ENCODE results near the gene IER3. TPM values are rescaled to one million over a fixed set of nuclear protein-coding genes. Genes with fewer than 3 reads are reported as not detected.
"Not testable (repeated sequence)": the region's sequence is repeated elsewhere in the genome, so short reads cannot be mapped to it uniquely, and the experiment has no call there.

Gene IER3
- total RNA-seq, 1 donor from 2014 or later: 354 TPM

DNA sequence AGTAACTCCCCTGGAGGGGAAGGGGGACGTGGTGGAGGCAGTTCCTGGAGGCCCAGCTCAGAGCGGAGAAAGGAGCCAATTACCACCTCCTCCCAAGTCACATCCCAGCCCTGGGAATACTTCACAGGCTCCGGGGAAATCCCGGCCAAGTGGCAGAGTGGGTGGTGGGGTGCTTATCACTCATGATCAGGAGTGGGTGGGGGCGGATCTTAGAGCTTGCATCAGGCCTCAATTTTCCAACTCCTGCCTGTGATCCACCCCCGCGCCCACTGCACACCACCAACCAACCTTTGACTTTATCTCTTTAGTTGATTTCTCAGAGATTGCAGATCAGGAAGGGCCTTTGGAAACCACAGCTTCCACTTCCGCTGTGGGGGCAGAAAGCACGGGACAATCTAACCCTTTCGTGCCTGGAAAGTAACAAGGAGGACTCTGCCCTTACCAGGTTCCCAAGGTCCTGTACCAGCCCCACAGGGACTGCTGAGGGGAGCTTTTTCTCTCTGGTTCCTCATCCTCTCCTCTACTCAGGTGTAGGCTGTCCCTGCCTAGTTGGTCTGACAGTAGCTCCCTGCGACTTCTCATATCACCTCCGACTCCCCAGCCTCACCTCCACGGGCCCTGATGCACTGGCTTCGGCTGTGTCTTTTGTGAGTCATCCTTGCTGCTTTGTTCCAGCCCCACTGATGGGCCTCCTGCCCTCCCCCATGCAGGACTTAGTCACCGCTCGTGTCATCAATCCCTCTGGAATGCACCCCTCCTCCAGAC lies 24.9 kb upstream of the IER3 start:
- TF ChIP-seq, protein P1, sequence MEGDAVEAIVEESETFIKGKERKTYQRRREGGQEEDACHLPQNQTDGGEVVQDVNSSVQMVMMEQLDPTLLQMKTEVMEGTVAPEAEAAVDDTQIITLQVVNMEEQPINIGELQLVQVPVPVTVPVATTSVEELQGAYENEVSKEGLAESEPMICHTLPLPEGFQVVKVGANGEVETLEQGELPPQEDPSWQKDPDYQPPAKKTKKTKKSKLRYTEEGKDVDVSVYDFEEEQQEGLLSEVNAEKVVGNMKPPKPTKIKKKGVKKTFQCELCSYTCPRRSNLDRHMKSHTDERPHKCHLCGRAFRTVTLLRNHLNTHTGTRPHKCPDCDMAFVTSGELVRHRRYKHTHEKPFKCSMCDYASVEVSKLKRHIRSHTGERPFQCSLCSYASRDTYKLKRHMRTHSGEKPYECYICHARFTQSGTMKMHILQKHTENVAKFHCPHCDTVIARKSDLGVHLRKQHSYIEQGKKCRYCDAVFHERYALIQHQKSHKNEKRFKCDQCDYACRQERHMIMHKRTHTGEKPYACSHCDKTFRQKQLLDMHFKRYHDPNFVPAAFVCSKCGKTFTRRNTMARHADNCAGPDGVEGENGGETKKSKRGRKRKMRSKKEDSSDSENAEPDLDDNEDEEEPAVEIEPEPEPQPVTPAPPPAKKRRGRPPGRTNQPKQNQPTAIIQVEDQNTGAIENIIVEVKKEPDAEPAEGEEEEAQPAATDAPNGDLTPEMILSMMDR (conservative IDR thresholded peaks at IDR 0.05; ENCODE audit: low read depth, low read length): no peak
- peak; percentile 86 for DNase-seq (ENCODE audit: low read depth)
- H3K4me3 ChIP-seq (ENCODE audit: low read depth, low read length): peak overlapping the region; percentile 46

DNA sequence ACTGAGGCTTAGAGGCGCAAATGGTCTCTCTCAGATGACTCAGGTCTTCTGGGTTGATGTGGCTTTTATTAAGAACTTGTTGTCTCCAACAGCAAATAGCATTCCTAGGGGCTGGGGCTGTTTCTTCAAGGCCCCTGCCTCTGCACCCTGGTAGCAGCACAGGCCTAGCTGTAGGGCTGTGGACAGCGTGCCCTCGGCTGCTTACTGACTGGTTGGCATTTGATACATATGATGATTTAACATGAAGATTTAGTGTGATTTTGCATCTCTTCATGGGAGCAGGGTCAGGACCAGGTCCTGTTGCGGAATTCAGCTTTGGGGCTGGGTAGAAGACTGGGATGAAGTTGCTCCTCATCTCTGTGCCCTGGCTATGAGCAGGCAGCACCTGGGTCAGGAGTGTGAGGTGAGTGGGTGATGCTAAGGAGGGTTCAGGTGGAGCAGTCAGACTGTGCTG lies 24.3 kb upstream of the IER3 start:
- TF ChIP-seq, protein P1 (conservative IDR thresholded peaks at IDR 0.05; ENCODE audit: low read depth, low read length): no peak
- H3K4me3 ChIP-seq (ENCODE audit: low read depth, low read length): peak overlapping the region; percentile 46
- no peak for DNase-seq (ENCODE audit: low read depth)

DNA sequence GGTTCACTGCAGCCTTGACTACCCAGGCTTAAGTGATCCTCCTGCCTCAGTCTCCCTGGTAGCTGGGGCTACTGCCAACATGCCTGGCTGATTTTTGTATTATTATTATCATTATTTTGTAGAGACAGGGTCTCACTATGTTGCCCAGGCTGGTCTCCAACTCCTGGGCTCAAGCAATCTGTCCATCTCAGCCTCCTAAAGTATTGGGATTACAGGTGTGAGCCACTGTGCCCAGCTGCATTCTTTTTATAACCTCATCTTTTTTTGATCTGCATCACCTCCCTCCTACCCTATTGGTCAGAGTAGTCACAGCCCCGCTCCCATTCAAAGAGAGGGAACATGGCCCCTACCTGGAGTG lies 23.6 kb upstream of the IER3 start:
- H3K4me3 ChIP-seq (ENCODE audit: low read depth, low read length): no peak overlapping the region
- DNase-seq (ENCODE audit: low read depth): no peak
- TF ChIP-seq, protein P1 (conservative IDR thresholded peaks at IDR 0.05; ENCODE audit: low read depth, low read length): no peak

DNA sequence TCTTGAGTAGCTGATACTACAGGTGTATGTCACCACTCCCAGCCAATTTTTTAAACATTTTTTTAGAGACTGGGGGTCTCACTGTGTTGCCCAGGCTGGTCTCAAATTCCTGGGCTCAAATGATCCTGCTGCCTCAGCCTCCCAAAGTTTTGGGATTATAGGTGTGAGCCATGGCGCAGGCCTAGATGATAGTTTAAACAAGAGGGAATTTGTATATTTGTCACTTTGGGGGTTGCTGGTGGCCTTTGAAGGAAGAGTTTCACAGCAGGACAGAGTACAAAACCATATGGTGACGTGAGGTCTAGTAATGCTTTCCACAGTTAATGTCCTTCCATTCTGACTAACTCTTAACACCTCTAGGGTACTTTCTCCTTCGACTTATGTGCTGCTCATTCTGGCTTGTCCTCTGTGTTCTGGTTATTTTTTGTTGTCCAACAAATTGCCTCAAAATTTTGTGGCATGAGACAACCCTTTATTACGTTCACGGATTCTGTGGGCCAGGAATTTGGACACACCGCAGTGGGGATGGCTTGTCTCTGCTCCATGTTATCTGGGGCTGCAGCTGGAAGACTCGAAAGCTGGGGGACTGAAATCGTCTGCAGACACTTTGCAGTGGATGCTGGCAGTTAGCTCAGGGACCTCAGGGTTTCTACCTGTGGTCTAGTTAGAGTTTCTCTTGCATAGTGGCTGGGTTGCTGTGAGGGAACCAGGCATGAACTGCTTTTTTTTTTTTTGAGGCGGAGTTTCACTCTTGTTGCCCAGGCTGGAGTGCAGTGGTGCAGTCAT lies 23.0 kb upstream of the IER3 start:
- no peak for DNase-seq (ENCODE audit: low read depth)
- TF ChIP-seq, protein P1 (conservative IDR thresholded peaks at IDR 0.05; ENCODE audit: low read depth, low read length): no peak
- H3K4me3 ChIP-seq (ENCODE audit: low read depth, low read length): no peak overlapping the region

DNA sequence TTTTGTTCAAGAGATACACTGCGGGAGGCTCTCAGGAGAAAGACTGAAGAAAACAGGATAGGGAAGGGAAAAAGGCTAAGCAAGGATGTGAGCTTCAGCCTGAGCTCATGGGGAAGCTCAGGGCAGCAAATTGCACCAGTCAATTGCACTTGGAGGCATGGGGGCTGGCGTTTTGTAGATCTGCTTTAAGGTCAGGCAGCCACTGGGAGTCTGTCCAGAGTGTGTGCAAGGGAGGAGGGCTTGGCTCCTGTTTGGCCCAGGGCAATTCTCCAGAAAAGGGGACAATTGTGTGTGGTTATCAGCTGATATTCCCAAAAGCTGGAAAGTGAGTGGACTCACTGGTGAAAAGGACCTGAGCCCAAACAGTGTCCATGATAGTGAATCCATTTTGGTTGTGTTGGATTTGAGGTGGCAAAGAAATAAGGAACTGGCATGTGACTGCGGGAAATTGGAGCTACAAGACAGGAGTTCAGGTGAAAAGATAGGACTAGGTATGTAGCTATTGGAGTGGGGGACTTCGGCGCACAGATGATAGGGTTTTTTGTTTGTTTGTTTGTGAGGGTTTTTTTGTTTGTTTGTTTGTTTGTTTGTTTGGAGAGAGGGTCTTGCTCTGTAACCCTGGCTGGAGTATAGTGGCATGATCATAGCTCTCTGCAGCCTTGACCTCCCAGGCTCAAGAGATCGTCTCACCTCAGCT lies 22.3 kb upstream of the IER3 start:
- H3K4me3 ChIP-seq (ENCODE audit: low read depth, low read length): no peak overlapping the region
- DNase-seq (ENCODE audit: low read depth): no peak
- TF ChIP-seq, protein P1 (conservative IDR thresholded peaks at IDR 0.05; ENCODE audit: low read depth, low read length): no peak

DNA sequence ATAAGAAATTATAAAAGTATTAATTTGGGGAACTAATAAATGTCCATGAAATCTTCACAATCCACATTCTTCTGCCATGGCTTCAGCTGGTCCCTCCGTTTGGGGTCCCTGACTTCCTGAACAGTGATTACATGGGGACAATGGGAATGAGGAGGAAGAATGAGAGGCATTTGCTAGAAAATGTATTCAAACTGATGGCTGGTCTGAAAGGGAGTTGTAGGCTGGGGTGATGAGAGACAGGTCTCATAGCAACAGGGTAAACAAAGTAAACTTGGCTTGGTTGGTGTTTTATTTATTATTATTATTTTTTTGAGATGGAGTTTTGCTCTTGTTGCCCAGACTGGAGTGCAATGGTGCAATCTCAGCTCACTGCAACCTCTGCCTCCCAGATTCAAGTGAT lies 21.1 kb upstream of the IER3 start:
- H3K4me3 ChIP-seq (ENCODE audit: low read depth, low read length); DNase-seq (ENCODE audit: low read depth): not testable (repeated sequence)

DNA sequence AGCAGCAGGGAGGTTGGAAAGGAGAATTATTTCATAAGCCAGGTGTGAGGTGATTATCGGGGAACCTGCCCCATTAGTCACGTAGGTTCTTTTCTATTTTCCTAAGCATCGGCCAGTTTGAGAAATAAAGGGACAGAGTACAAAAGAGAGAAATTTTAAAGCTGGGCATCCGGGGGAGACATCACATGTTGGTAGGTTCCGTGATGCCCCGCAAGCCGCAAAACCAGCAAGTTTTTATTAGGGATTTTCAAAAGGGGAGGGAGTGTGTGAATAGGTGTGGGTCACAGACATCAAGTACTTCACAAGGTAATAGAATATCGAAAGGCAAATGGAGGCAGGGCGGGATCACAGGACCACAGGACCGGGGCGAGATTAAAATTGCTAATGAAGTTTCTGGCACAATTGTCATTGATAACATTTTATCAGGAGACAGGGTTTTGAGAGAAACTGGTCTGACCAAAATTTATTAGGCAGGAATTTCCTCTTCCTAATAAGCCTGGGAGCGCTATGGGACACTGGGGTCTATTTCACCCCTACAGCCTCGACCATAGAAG lies 20.2 kb upstream of the IER3 start:
- not testable (repeated sequence) for H3K4me3 ChIP-seq (ENCODE audit: low read depth, low read length); DNase-seq (ENCODE audit: low read depth)

All from epithelial cell of proximal tubule (primary cell).